HG02943 (cell line): ENCODE measurements around the gene DGKQ.

Experiments
- ATAC-seq: cut with Tn5 transposase; IDR thresholded peaks from one replicate; pipeline ENCODE4 v1.9.1; 2021; ENCODE audit warnings: mild to moderate bottlenecking, low read depth, moderate library complexity; ENCODE audit not compliant: unreplicated experiment

Gene DGKQ

GRCh38 chr4:910366-911091 is 62.8 kb downstream of the DGKQ start:
- no peak for ATAC-seq

DNA sequence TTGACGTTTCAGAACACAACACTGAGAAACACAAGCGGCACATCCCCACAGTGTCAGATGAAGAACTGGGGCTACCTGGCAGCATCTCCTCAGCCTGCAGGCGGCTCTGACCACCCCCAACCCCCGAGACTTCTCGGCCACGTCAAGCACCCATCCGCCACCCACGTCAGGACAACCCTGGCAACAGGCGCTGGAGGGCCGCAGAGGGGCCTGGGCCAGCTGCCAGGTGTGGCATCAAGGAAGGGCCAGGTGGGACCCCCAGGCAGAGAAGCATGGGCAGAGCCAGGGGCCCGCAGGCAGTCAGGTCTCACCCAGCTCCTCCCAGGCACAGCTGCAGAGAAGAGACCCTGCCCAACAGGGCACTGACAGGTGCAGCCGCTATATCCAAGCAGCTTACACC is 63.5 kb downstream of the DGKQ start:
- ATAC-seq: no peak

GRCh38 chr4:909131-909571 is 64.2 kb downstream of the DGKQ start:
- ATAC-seq: no peak
